Measurements from ENCODE around the gene IFNA10. TPM values are rescaled to one million over a fixed set of nuclear protein-coding genes. Genes with fewer than 3 reads are reported as not detected.
"Not testable (repeated sequence)": the region's sequence is repeated elsewhere in the genome, so short reads cannot be mapped to it uniquely, and the experiment has no call there.

IFNA10 gene
- total RNA-seq, 2 experiments from 2014 or later = not detected

DNA sequence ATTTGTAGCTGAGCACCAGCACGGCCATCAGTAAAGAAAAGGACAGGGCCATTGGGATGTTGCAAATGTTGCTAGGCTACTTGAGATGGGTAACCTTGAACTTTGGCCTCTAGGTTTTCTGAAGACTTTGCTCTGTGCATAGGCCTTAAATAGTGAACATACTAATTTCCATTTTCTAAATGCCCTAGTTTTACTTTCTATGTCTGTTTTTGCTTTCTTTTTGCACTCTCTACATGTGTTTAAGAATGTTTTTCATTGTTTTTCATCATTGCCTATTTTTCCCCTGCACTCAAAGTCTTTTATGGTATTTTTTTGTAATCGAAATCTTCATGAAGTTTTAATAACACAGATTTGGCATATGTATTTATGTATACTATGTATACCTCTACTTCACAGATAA lies 21.2 kb upstream of the IFNA10 start, which contains the start of gene IFNA17:
IFNA17 (minus strand) TSS at position 101 of the 400 bp plus-strand sequence; CDS start at position 52, 49 bp downstream.
- peaks cover 2% of the 10 kb centered on the region for H3K27me3 Mint-ChIP-seq
- no peaks in the 10 kb centered on the region for H3K36me3 Mint-ChIP-seq
- CTCF ChIA-PET = no interaction called here
- POLR2A ChIA-PET = no interaction called here
- H3K9me3 Mint-ChIP-seq = no peaks in the 10 kb centered on the region
- intact Hi-C loops (cut with micrococcal nuclease) = no loop called here
- DNase-seq = no peak
- no peak within 1 kb of the TSS for H3K4me3 Mint-ChIP-seq
- no peaks in the 10 kb centered on the region for H3K4me1 Mint-ChIP-seq (ENCODE audit: low read depth)
- H3K27ac Mint-ChIP-seq = no peak within 1 kb of the TSS

DNA sequence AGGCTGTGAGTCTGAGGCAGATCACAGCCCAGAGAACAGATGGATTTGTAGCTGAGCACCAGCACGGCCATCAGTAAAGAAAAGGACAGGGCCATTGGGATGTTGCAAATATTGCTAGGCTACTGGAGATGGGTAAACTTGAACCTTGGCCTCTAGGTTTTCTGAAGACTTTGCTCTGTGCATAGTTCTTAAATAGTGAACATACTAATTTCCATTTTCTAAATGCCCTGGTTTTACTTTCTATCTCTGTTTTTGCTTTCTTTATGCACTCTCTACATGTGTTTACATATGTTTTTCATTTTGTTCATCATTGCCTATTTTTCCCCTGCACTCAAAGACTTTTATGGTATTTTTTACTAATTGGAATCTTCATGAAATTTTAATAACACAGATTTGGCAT lies 10.3 kb upstream of the IFNA10 start, which contains the start of gene IFNA16:
IFNA16 (minus strand) TSS at position 101 of the 400 bp plus-strand sequence; CDS start at position 95, 6 bp downstream.
- intact Hi-C loops (cut with micrococcal nuclease); H3K9me3 Mint-ChIP-seq; POLR2A ChIA-PET; H3K4me3 Mint-ChIP-seq; DNase-seq; H3K27ac Mint-ChIP-seq; H3K36me3 Mint-ChIP-seq; H3K4me1 Mint-ChIP-seq (ENCODE audit: low read depth): not testable (repeated sequence)
- peaks cover 25% of the 10 kb centered on the region for H3K27me3 Mint-ChIP-seq
- CTCF ChIA-PET = interaction anchor here (1.0 to 1.1 kb wide), 2 partner anchors 22 to 36 kb away, joined by 3 to 5 read pairs; no protein-coding TSS in a partner anchor

DNA sequence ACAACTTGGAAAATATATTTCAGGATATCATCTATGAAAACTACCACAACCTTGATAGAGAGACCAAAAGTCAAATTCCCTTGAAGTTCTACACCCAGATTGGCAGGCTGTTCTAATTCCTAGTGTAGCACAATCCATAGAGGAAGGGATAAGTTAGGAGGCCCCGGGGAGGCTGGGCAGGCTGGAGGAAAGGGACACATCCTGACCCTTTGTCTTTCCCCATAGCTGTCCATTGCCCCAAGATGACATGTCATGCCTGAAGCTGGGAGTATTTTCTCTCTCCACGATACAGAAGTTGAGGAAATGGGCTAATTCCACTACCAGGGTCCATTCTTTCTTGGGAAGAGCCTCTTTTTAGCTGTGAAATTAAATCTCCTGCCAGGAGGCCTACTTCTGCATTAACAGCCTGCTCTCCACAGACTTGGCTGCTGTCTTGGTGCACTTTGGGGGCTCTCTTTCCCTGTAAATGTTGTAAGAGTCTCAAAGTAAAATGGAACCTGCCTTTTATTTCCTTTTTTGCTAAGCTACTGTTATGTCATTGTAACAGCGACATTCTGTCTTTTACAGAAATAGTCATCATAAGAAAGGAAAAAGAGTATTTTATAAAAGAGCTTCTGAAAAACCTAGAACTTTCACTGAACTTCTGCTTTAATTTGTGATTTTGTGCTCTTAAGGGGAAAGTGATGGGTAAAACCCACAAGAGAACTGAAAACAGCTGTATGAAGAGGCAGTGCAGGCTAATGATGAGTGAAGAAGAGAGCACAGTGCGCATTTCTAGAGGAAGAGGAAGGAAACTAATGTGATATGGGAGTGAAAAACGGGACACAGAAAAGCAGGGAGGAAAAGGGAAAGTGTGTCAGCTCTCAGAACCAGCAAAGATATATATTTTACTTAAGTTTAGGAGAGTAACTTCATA lies 6.7 kb upstream of the IFNA10 start:
- H3K36me3 Mint-ChIP-seq; H3K27ac Mint-ChIP-seq; intact Hi-C loops (cut with micrococcal nuclease); POLR2A ChIA-PET; H3K4me3 Mint-ChIP-seq; H3K9me3 Mint-ChIP-seq; DNase-seq; H3K4me1 Mint-ChIP-seq (ENCODE audit: low read depth): not testable (repeated sequence)
- peaks cover 15% of the 10 kb centered on the region for H3K27me3 Mint-ChIP-seq
- CTCF ChIA-PET = interaction anchor here (0.6 to 2.1 kb wide), 12 partner anchors 9 to 577 kb away, joined by 3 to 8 read pairs (median 3); no protein-coding TSS in a partner anchor

GRCh38 chr9:21212160-21212559 lies 5.2 kb upstream of the IFNA10 start:
- DNase-seq; intact Hi-C loops (cut with micrococcal nuclease); H3K27ac Mint-ChIP-seq; POLR2A ChIA-PET; H3K36me3 Mint-ChIP-seq; H3K4me1 Mint-ChIP-seq (ENCODE audit: low read depth); H3K4me3 Mint-ChIP-seq; H3K9me3 Mint-ChIP-seq: not testable (repeated sequence)
- peaks cover 11% of the 10 kb centered on the region for H3K27me3 Mint-ChIP-seq
- CTCF ChIA-PET = interaction anchor here (0.8 to 1.9 kb wide), 3 partner anchors 17 to 222 kb away, joined by 3 to 8 read pairs (median 4); no protein-coding TSS in a partner anchor

GRCh38 chr9:21210782-21211181 lies 3.8 kb upstream of the IFNA10 start:
- POLR2A ChIA-PET; H3K27me3 Mint-ChIP-seq; H3K27ac Mint-ChIP-seq; intact Hi-C loops (cut with micrococcal nuclease); H3K4me1 Mint-ChIP-seq (ENCODE audit: low read depth); H3K9me3 Mint-ChIP-seq; H3K36me3 Mint-ChIP-seq; H3K4me3 Mint-ChIP-seq; DNase-seq: not testable (repeated sequence)
- CTCF ChIA-PET = interaction anchor here (0.9 kb wide), 1 partner anchor 15 kb away, joined by 3 read pairs; no protein-coding TSS in a partner anchor

DNA sequence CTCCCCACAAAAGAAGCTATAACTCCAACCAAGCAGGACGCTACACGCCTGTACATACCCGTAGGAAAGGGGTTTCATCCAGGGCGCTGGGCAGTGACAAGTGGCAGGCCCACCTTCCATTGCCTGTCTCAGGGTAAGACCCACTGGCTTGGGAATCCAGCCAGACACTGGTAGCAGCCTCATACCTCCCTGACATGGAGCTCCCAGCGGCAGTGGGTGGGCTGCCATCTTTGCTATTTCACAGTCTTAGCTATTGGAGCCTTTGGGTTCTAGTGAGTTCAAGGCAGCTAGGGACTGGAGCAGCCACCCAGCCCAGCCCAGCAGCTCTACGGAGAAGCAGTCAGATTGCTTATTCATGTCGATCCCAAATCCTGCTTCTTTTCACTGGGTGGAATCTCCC lies 3.4 kb upstream of the IFNA10 start:
- Mint-ChIP-seq H3K9me3 (no peaks in the 10 kb centered on the region), H3K4me3 (no peak overlapping the region), H3K36me3 (no peaks in the 10 kb centered on the region), H3K27me3 (peaks cover 9% of the 10 kb centered on the region), H3K4me1 (ENCODE audit: low read depth) (peaks cover 3% of the 10 kb centered on the region), H3K27ac (no peak overlapping the region)
- ChIA-PET CTCF (interaction anchor here (0.9 kb wide), 1 partner anchor 15 kb away, joined by 3 read pairs; no protein-coding TSS in a partner anchor), POLR2A (no interaction called here)
- DNase-seq = no peak
- intact Hi-C loops (cut with micrococcal nuclease) = no loop called here

DNA sequence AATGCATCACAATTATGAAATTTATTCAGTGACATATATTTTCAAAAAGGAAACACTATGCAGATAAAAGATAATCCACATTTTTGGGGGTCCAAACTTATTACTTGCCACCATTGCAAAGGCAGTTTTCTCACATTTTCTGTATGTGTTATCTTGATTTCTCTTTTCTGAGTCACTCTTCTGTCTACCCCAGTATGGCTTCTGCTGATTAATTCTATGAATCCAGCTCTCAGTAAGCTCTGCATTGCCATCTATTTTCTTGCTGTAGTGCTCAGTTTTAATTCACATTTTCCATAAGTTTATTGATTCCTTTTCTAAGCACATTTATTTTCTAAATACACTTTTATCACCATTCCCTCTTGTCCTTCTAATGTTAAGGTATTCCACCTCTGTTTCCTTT lies 1.7 kb downstream of the IFNA10 start:
- ChIA-PET POLR2A (no interaction called here), CTCF (no interaction called here)
- intact Hi-C loops (cut with micrococcal nuclease) = no loop called here
- no peak for DNase-seq
- Mint-ChIP-seq H3K4me3 (no peak overlapping the region), H3K27me3 (peaks cover 30% of the 10 kb centered on the region), H3K27ac (no peak overlapping the region), H3K36me3 (no peaks in the 10 kb centered on the region), H3K9me3 (peaks cover 6% of the 10 kb centered on the region), H3K4me1 (ENCODE audit: low read depth) (peaks cover 7% of the 10 kb centered on the region)

- H3K4me1 Mint-ChIP-seq (ENCODE audit: low read depth); POLR2A ChIA-PET; DNase-seq; H3K27ac Mint-ChIP-seq; CTCF ChIA-PET; H3K9me3 Mint-ChIP-seq; H3K36me3 Mint-ChIP-seq; intact Hi-C loops (cut with micrococcal nuclease); H3K4me3 Mint-ChIP-seq: not testable (repeated sequence)
- peaks cover 34% of the 10 kb centered on the region for H3K27me3 Mint-ChIP-seq
Observed at GRCh38 chr9:21202105-21202504, 4.8 kb downstream of the IFNA10 start, which contains the start of gene IFNA7. IFNA7 (minus strand) TSS chr9:21202205; CDS start chr9:21202165, 40 bp downstream.

GRCh38 chr9:21194867-21195776 lies 11.8 kb downstream of the IFNA10 start:
- intact Hi-C loops (cut with micrococcal nuclease) = loop anchor here (1.0 to 10.0 kb wide), 3 partner anchors 132 to 594 kb away; no protein-coding TSS in a partner anchor
- CTCF ChIA-PET = interaction anchor here (0.6 to 2.9 kb wide), 25 partner anchors 9 to 596 kb away, joined by 3 to 15 read pairs (median 5); partner anchors contain the start of gene KLHL9
- H3K36me3 Mint-ChIP-seq; H3K4me3 Mint-ChIP-seq; H3K27ac Mint-ChIP-seq; POLR2A ChIA-PET; H3K27me3 Mint-ChIP-seq; H3K4me1 Mint-ChIP-seq (ENCODE audit: low read depth); H3K9me3 Mint-ChIP-seq: not testable (repeated sequence)
- peak; percentile 56 for DNase-seq

DNA sequence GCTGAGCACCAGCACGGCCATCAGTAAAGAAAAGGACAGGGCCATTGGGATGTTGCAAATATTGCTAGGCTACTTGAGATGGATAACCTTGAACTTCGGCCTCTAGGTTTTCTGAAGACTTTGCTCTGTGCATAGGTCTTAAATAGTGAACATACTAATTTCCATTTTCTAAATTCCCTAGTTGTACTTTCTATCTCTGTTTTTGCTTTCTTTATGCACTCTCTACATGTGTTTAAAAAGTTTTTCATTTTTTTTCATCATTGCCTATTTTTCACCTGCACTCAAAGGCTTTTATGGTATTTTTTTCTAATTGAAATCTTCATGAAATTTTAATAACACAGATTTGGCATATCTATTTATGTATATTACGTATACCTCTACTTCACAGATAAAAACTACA lies 19.5 kb downstream of the IFNA10 start, which contains the start of gene IFNA4:
IFNA4 (minus strand) TSS at position 101 of the 400 bp plus-strand sequence; CDS start at position 45, 56 bp downstream.
- CTCF ChIA-PET; POLR2A ChIA-PET; intact Hi-C loops (cut with micrococcal nuclease): not testable (repeated sequence)

DNA sequence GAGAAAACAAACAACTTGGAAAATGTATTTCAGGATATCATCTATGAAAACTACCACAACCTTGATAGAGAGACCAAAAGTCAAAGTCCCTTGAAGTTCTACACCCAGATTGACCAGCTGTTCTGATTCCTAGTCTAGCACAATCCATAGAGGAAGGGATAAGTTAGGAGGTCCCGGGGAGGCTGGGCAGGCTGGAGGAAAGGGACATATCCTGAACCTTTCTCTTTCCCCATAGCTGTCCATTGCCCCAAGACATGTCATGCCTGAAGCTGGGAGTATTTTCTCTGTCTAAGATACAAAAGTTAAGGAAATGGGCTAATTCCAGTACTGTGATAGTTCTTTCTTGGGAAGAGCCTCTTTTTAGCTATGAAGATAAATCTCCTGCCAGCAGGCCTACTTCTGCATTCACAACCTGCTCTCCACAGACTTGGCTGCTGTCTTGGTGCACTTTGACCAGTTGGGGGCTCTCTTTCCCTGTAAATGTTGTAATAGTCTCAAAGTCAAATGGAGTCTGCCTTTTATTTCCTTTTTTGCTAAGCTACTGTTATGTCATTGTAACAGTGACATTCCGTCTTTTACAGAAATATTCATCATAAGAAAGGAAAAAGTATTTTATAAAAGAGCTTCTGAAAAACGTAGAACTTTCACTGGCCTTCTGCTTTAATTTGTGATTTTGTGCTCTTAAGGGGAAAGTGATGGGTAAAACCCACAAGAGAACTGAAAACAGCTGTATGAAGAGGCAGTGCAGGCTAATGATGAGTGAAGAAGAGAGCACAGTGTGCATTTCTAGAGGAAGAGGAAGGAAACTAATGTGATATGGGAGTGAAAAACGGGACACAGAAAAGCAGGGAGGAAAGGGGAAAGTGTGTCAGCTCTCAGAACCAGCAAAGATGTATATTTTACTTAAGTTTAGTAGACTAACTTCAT lies 23.9 kb downstream of the IFNA10 start:
- CTCF ChIA-PET = interaction anchor here (0.6 to 2.6 kb wide), 23 partner anchors 9 to 721 kb away, joined by 3 to 15 read pairs (median 3); no protein-coding TSS in a partner anchor
- POLR2A ChIA-PET = not testable (repeated sequence)

More for the DNA sequence above, 19.5 kb downstream of the IFNA10 start, which contains the start of gene IFNA4:
- H3K4me3 Mint-ChIP-seq; H3K27ac Mint-ChIP-seq; H3K36me3 Mint-ChIP-seq; DNase-seq; H3K4me1 Mint-ChIP-seq (ENCODE audit: low read depth); H3K9me3 Mint-ChIP-seq; H3K27me3 Mint-ChIP-seq: not testable (repeated sequence)

More for the DNA sequence above, 23.9 kb downstream of the IFNA10 start:
- H3K9me3 Mint-ChIP-seq; H3K36me3 Mint-ChIP-seq; H3K4me1 Mint-ChIP-seq (ENCODE audit: low read depth); intact Hi-C loops (cut with micrococcal nuclease); H3K27ac Mint-ChIP-seq; H3K4me3 Mint-ChIP-seq; H3K27me3 Mint-ChIP-seq: not testable (repeated sequence)
- peak; percentile 39 for DNase-seq

All from activated CD4-positive, alpha-beta memory T cell treated with anti-CD3 and anti-CD28 coated beads for 36 hours (primary cell).